HG03039 (cell line): ENCODE data around the gene WASHC2A.
"Not testable (repeated sequence)": the region's sequence is repeated elsewhere in the genome, so short reads cannot be mapped to it uniquely, and the experiment has no call there.

Experiments
- ATAC-seq: cut with Tn5 transposase; IDR thresholded peaks from one replicate; pipeline ENCODE4 v1.9.1; 2021; ENCODE audit warnings: mild to moderate bottlenecking, moderate library complexity; ENCODE audit not compliant: unreplicated experiment

WASHC2A gene

DNA sequence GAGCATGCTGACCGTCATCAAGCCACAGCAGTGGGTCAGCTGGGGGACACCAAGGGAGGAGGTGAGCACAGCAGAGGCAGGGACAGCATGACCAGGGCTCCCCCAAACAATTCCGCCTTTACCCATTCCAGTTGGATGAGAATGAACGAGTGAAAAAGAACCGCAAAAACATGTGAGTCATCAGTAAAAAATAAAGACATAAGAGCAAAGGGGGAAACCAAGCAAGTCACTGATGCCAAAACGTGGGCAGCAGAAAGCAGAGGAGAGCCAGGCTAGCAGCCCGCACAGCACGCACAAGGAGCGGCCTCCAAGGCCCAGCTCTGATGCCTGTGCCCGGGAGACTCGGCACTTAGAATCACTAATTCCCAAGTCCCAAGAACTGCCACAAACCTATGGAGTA, 7.8 kb upstream of the WASHC2A start:
- not testable (repeated sequence) for ATAC-seq

DNA sequence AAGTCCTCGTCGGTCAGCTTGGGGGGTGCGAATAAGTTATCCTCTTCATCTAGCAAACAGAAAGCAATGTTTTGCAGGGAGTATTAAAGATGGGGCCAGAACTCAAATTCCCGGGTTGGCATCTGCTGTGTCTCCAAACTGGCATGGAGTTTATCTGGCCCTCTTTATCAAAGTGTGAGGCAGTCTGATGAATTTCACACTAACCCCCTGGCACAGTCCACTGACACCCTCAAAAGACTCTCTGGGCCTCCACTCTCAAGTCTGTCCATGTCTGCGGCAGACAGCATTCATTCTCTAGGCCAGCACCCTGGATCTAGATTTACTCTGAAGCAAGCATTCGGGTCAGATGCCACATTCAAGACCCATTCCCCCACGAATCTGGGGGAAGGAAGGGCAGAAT, 6.2 kb upstream of the WASHC2A start:
- ATAC-seq, result not testable (repeated sequence)

DNA sequence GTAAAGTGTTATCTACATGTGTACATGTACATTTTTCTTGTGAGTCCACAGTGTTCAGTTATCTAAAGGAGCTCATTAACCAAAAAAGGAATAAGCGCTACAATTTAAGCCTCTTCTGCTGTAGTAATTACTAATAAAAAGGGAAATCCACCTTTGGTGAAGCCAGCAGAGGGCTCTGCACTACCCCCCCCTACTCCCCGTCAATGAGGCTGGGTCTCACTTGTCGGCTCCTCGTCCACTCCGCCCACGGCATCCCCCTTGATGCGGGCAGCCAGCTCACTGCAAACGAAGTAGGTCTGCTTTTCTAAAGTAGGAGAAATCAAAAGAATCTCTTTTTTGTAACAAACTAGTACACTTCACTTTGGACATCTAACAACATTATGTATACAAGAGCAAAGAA, 4.7 kb upstream of the WASHC2A start:
- ATAC-seq, result no peak

DNA sequence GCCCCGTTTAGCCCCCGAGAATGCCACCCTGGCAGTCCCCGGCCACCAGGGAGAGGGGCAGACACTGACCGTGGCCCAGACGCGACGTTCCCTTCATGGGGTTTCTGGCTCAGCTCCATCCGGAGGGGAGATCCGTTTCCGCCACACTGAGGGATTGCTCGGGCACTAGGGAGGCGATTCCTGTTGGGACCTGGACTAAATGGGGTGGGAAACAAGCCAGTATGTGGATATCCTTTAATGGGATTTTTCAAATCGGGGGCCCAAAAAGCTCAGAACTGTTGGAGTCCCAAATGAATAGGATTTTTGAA, 552 bp downstream of the WASHC2A start:
- ATAC-seq, result not testable (repeated sequence)

DNA sequence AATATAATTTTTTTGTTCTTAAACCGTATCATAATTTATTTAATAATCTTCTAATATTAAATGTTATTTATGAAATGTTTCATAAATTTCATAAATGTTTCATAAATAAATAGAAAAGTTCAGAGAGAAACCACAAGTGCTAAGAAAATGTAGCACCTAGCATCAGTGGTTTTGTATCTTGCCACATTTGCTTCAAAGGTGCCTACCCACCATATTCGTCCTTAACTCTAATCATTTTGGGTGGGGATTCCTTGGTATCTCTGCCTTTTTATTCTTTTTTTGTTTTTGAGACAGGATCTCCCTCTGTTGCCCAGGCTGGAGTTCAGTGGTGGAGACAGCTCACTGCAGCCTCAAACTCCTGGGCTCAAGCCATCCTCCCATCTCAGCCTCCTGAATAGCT, 7.4 kb downstream of the WASHC2A start:
- ATAC-seq, result not testable (repeated sequence)

DNA sequence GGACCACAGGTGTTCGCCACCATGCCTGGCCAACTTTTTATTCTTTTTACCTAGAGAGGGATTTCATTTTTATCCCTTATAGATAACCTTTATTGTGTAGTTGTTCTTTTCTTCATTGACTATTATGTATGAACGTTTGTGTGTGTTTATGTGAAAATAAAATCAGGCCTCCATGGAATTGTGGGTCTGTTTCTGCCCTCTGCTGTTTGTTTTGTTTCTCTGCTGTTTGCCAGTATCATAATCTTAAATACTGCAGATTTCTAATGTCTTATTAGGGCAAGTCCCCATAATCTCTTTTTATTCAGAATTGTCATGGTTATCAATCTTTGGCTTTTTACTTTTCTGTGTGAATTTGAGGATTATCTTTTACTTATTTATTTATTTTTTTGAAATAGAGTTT, 7.8 kb downstream of the WASHC2A start:
- ATAC-seq, result not testable (repeated sequence)

DNA sequence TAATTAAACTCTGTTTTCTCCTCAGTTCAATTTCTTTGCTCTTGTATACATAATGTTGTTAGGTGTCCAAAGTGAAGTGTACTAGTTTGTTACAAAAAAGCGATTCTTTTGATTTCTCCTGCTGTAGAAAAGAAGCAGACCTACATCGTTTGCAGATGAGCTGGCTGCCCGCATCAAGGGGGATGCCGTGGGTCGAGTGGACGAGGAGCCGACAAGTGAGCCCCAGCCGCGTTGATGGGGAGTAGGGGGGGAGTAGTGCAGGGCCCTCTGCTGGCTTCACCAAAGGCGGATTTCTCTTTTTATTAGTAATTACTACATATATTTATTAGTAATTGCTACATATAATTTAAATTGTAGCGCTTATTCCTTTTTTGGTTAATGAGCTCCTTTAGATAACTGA, 23.6 kb downstream of the WASHC2A start:
- not testable (repeated sequence) for ATAC-seq

DNA sequence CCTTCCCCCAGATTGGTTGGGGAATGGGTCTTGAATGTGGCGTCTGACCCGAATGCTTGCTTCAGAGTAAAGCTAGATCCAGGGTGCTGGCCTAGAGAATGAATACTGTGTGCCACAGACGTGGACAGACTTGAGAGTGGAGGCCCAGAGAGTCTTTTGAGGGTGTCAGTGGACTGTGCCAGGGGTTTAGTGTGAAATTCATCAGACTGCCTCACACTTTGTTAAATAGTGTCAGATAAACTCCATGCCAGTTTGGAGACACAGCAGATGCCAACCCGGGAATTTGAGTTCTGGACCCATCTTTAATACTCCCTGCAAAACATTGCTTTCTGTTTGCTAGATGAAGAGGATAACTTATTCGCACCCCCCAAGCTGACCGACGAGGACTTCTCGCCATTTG, 25.2 kb downstream of the WASHC2A start:
- not testable (repeated sequence) for ATAC-seq

DNA sequence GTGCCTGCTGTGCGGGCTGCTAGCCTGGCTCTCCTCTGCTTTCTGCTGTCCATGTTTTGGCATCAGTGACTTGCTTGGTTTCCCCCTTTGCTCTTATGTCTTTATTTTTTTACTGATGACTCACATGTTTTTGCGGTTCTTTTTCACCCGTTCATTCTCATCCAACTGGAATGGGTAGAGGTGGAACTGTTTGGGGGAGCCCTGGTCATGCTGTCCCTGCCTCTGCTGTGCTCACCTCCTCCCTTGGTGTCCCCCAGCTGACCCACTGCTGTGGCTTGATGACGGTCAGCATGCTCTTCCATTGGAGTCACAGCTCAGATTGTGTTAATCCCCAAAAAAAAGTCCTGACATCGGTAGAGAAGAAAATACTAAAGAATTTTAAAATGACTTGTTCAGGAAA, 26.9 kb downstream of the WASHC2A start:
- not testable (repeated sequence) for ATAC-seq

DNA sequence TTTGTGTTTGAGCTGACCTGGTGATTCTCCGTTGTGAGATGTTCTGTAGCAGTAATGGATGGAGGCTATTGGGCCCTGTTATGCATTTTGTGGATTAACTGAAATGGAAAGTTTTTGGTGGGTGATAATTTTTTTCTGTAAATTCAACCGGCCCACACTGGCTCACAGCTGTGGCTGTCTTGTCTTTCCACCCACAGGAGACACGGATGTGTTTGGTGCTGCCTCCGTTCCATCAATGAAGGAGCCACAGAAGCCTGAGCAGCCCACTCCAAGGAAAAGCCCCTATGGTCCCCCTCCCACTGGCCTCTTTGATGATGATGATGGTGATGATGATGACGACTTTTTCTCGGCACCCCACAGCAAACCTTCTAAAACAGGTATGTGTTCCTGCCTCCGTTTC, 27.6 kb downstream of the WASHC2A start:
- ATAC-seq, result not testable (repeated sequence)

DNA sequence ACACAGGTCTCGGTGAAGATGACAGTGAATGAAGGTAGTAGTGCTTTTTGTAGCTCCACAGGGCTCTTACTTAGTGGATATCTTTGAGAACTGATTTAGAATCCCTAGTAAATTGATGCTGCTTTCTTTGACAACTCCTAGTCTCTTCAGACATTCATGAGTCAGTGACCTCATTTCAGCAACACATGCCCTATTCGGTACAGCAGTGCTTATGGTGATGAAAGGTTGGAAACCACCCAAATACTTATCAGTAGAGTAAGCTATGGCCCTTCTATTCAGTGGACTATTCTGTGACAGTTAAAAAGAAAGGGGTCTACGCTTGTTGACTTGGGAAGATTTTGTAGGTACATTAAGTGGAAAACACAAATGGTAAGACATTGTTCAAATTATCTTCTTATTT, 29.0 kb downstream of the WASHC2A start:
- ATAC-seq, result not testable (repeated sequence)

DNA sequence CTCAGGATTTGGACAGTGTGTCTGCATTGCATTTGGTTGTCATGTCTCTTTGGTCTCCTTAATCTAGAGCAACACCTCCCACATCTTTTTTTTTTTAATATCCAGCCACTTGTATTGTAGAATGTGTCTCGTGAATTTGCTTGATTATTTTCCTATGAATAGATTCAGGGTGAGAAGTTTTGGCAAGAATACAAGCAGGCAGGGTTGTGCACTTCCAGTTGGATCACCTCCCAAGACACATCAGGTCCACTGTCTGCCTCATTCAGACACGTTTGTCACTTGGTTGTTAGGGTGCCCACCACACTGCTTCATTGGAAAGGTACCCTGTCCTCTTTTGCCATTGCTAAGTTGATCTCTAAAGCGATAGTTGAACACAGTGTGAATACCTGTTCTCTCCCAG, 30.9 kb downstream of the WASHC2A start:
- not testable (repeated sequence) for ATAC-seq

DNA sequence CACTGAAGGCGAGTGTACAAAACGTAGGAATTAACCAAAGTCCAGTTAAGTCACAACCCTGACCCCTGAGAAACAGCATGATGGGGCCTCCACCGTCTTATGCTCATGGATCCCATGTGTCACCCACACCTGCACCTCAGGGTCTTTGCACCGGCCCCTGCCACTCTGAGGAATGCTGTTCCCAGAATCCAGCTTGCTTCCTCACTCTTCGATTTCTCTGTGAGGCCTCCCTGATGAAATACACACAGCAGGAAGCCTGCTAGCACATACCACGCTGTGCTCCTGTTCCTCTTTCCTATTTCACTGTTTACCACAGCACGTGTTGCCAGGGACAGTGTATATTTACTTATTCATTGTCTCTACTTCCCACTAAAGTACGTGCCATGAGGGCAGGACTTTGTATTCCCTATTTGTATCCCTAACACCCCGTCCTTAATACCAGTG, 33.4 kb downstream of the WASHC2A start:
- not testable (repeated sequence) for ATAC-seq

DNA sequence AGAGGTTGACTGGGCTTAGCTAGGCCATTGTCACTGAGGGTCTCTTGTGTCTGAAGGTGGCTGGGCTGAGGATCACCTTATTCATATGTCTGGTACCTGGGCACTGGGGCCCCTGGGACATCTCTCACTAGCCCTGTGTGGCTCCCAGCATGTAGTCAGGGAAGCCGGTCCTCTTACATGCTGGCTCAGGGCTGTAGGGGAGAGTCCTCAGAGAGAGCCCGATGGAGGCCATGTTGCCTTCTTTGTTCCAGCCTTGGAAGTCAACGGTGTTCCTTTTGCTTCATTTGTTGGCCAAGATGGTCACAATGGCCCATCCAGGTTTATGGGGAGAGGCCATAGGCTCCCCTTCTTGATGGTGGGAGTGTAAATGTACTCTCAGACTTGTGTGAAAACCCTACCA, 34.0 kb downstream of the WASHC2A start:
- ATAC-seq, result not testable (repeated sequence)

DNA sequence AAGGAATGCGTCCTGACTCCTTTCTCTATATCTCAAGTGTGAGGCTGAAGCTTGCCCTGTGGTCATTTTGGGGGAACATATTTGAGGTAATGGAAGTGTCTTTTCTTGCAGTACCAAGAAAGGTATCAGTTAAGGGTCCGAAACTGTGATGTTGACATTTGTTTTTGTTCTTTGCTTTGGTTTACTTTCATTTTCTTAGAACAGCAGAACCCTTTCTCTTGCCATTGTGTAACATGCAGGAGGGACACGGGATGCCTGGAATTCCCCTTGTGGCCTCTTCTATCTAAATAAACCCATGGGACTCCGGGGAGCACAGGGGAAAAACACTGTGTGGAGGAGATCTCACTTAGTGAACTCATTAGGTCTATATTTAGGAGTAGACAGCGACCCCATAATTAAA, 34.5 kb downstream of the WASHC2A start:
- ATAC-seq, result peak; percentile 77

DNA sequence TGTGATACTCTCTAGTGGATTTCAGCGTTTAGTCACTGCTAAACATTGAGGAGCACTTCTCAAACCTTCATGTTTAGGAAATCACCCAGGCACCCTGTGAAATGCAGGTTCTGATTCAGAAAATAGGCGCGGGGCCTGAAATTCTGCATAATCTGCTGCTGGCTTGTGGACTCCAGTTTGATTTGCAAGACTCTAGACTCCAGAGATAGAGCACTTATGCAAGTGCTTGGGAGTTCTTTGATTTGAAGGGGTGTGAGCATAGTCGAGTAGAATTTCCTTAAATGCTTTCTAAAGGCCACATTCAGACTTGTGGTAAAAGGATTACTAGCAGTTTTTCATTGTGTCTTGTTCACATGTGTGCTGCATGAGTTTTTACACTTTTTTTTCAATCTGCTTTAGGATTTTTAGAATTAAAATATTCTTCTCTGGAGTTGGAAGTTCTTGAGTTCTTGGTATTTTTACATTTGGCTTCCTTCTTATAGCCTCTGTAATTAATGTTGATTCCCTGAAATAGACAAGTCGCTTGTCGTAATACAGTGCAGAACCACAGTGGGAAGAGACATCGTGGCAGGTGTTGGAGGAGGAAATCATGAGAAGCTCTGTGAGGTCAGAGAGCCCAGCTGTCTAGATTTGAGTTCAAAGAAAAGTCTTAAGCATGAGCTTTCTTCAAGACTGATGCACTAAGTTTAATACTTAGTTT, 41.4 kb downstream of the WASHC2A start:
- ATAC-seq, result not testable (repeated sequence)

DNA sequence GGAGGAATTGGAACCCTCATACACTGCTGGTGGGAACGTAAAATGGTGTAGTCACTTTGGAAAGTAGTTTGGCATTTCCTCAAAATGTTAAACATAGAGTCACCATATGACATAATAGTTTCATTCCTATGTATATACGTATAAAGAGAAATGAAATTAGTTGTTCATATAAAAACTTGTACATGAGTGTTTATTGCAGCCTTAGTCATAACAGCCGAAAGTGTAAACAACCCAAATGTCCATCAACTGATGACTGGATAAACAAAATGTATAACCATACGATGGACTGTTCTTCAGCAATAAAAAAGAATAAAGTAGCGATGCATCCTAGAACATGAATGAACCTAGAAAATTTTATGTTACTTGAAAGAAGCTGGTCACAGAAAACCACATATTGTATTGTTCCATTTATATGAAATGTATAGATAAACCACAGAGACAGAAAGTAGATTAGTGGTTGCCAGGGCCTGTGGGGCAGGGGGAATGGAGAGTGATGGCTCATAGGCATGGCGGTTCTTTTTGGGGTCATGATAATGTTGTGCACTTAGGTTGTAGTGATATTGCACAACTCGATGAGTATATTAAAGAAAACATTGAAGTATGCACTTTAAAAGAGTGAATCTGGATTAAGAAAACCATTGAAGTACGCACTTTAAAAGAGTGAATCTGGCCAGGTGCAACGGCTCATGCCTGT, 44.8 kb downstream of the WASHC2A start:
- not testable (repeated sequence) for ATAC-seq

DNA sequence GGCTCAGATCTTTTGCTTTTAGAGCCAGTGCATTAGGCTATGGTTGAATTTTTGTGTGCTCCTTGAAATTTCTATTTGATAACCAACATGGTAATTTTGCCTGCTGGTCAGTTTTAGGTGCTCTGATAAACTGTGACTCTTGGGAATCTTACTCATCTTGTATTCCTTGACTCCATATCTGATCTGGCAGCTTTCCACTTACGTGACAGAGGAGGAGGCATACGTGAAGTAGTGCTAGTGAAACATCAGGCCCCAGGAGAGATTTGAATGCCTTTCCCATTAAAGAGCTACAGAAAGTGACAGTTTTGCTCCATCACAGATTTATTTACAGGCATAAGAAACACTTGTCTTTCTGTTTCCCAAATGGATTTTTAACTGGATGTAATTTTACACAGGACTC, 59.0 kb downstream of the WASHC2A start:
- not testable (repeated sequence) for ATAC-seq

DNA sequence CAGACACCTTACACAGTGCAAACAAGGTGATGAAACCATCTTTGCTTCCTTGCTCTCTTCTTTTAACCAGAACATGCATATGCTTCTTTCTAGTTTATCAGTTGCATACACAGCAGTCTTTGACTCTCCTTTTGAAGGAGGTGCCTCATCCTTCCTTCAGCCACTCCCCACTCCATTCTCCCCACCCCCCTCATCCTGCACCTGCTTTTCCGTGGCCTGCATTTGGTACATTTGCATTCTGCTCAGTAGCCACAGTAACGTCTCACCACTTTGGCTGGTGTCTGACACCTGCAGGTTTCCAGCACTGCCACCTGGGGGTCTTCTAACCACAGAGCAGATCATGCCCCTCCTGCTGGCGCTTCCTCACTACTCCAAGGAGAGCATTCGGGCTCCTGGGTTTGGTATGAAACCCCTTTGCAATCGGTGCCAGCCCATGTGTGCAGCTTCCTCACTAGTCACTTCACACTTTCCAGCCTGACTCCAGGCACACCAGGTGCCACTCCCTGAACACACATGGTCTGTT, 60.1 kb downstream of the WASHC2A start:
- ATAC-seq, result not testable (repeated sequence)

DNA sequence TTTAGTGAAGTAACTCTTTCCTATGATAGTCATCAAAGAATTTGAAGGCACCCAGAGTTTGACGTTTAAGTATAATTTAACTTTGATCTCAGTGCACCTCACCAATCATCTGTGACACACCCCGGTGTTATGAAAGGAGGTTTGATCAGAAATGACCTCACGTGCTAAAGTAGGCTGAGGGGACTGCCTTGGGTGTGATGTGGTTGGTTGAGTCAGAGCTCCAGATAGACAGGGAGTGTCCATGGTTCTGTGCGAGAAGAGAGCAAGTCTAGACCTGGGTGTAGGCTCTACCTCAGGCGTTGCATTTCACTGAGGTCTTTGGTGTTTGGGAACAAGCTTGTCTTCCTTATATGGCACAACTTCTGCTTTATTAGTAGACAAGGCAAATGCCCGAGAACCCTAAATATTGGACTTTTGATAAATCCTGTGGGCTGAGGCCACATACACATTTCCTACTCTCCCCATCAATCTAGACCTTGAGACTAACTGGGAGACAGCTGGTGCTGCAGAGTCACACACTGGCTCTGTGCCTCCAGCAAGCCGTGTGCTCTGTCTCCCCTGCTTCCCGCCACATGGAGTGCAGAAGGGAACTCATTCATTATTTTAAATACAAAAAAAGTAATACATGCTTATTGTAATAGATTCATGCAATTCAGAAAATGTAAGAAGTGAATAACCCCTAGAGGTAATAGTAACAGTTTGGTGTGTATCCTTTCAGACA, 63.7 kb downstream of the WASHC2A start:
- ATAC-seq, result not testable (repeated sequence)

DNA sequence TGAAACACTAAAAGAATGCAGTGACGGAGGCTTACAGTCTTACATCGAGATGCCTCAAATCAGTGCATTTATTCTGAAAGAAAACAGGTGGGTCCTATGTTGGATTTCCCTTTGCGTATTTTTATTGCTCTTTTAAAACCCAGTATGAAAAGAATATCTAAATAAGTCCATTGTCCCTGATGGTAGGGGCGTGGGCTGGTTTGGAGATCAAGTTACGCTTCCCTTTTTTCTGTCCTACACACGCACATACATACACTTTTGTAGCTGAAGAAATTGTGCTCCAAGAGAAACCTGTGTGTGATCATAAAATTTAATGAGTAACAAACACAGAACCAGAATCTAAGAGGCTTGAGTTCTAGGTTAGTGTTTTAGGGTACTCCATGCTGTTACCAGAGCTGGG, 64.6 kb downstream of the WASHC2A start:
- not testable (repeated sequence) for ATAC-seq

DNA sequence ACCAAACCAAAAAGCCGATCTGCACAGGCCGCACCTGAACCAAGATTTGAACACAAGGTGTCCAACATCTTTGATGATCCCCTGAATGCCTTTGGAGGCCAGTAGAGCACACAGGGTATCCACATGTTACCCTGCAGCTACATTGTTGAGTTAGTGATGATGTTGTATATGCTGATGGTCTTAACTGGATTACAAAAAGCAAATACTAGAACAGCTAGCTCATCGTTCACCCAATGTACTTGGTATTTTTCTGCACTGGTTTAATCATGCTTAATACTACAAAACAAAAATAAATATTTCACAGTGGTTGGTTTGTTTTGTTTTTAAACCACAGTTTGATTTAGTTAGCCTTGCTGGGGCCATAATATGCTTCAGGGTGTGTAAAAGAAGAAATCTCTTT, 65.1 kb downstream of the WASHC2A start:
- ATAC-seq, result not testable (repeated sequence)
